ENCODE data around the gene A3GALT2. TPM values are rescaled to one million over a fixed set of nuclear protein-coding genes. Genes with fewer than 3 reads are reported as not detected.

The A3GALT2 gene
- not detected in 2 replicates for total RNA-seq (ENCODE audit: low replicate concordance)

DNA sequence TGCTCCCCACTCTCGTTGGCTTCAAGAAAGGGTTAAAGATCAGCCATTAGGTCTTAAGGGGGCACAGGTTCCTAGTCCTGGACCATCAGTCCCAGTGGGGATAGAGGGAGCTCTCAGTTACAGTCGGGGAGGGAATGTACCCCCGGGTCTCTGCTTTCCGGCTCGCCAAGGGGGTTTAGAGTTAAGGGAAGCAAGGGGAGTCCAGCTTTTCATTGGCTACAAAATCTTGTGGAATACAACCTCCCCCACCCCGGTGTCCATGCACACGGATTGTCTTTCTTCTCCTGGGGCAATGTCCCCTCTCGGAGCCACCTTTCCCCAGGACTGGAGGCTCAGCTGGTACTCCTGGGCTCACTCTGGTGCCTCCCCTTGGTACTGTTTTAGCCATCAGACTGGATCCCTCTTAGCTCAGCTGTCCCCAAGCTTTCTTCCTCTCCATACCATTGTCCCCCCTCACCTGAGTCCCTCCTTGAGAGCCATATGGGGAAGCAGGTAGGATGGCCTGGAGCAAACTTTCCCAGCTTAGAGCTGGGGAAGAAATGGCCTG is at the start of gene A3GALT2:
Gene A3GALT2, minus strand, starts transcription at position 480 of the 547 bp plus-strand sequence. Its CDS starts 0 bp downstream, at position 480.
- Mint-ChIP-seq H3K27ac (no peak within 1 kb of the TSS), H3K9me3 (no peaks in the 10 kb centered on the region)
- peaks cover 12% of the 10 kb centered on the region for H3F3A ChIP-seq (ENCODE audit: low read depth)

DNA sequence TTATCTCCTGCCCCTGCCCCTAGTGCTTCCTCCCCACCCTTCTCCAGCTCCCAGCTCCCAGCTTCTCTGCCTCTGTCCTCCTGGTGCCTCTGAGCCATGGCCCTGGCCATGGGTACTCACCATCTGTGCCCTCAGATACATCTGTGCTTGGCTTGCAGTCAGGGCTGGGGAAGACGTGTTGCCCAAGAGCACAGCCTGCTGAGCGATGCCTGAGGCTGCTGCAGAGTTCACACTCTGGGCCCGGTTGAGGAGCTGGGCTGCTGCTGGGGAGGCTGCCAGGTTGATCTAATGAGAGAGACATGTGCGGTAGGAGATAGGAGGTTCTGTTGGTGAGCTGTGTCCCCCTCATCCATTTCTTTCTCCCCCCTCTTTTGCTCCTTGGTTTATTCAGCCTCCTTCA is 49.4 kb upstream of the A3GALT2 start:
- Histone ChIP-seq H3K79me2 (ENCODE audit: low read depth) (no peaks in the 10 kb centered on the region), H3K36me3 (no peaks in the 10 kb centered on the region), H3F3A (ENCODE audit: low read depth) (peaks cover 2% of the 10 kb centered on the region), H3K27ac (no peak overlapping the region), H3K4me3 (no peak overlapping the region), H3K9me3 (ENCODE audit: low read depth) (no peaks in the 10 kb centered on the region), H3K9ac (no peak overlapping the region), H3K27me3 (peaks cover 10% of the 10 kb centered on the region), H2AFZ (replicated peaks) (no peak overlapping the region), H4K20me1 (ENCODE audit: low read depth) (no peaks in the 10 kb centered on the region), H3K4me2 (no peak overlapping the region), H3K4me1 (peaks cover 21% of the 10 kb centered on the region)
- no peak for DNase-seq (ENCODE audit: low spot score)
- TF ChIP-seq, protein P1, sequence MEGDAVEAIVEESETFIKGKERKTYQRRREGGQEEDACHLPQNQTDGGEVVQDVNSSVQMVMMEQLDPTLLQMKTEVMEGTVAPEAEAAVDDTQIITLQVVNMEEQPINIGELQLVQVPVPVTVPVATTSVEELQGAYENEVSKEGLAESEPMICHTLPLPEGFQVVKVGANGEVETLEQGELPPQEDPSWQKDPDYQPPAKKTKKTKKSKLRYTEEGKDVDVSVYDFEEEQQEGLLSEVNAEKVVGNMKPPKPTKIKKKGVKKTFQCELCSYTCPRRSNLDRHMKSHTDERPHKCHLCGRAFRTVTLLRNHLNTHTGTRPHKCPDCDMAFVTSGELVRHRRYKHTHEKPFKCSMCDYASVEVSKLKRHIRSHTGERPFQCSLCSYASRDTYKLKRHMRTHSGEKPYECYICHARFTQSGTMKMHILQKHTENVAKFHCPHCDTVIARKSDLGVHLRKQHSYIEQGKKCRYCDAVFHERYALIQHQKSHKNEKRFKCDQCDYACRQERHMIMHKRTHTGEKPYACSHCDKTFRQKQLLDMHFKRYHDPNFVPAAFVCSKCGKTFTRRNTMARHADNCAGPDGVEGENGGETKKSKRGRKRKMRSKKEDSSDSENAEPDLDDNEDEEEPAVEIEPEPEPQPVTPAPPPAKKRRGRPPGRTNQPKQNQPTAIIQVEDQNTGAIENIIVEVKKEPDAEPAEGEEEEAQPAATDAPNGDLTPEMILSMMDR (IDR thresholded peaks at IDR 0.05): no peak
- TF ChIP-seq EZH2 (IDR thresholded peaks at IDR 0.05) (no peak), EZH2phosphoT487 (IDR thresholded peaks at IDR 0.05) (no peak)
- no peak overlapping the region for H3K27ac Mint-ChIP-seq
- no peak overlapping the region for H3K4me3 Mint-ChIP-seq
- peaks cover 14% of the 10 kb centered on the region for H3K27me3 Mint-ChIP-seq (ENCODE audit: insufficient read depth, low read depth)
- H3K9me3 Mint-ChIP-seq: no peaks in the 10 kb centered on the region
- peaks cover 47% of the 10 kb centered on the region for H3K4me1 Mint-ChIP-seq
- peaks cover 22% of the 10 kb centered on the region for H3K36me3 Mint-ChIP-seq

More for the DNA sequence above, at the start of gene A3GALT2:
- H3K4me2 ChIP-seq: no peak within 1 kb of the TSS
- no peak within 1 kb of the TSS for H2AFZ ChIP-seq (replicated peaks)
- no peak within 1 kb of the TSS for H3K27ac ChIP-seq
- H4K20me1 ChIP-seq (ENCODE audit: low read depth): peaks cover 2% of the 10 kb centered on the region
- Mint-ChIP-seq H3K4me1 (peaks cover 22% of the 10 kb centered on the region), H3K4me3 (no peak within 1 kb of the TSS), H3K36me3 (peaks cover 17% of the 10 kb centered on the region), H3K27me3 (ENCODE audit: insufficient read depth, low read depth) (peaks cover 8% of the 10 kb centered on the region)
- H3K79me2 ChIP-seq (ENCODE audit: low read depth): no peaks in the 10 kb centered on the region
- H3K4me1 ChIP-seq: peaks cover 7% of the 10 kb centered on the region
- no peaks in the 10 kb centered on the region for H3K27me3 ChIP-seq
- peaks cover under 1% of the 10 kb centered on the region for H3K36me3 ChIP-seq
- H3K9ac ChIP-seq: no peak within 1 kb of the TSS
- no peaks in the 10 kb centered on the region for H3K9me3 ChIP-seq (ENCODE audit: low read depth)
- DNase-seq (ENCODE audit: low spot score): no peak
- TF ChIP-seq EZH2 (IDR thresholded peaks at IDR 0.05) (no peak), EZH2phosphoT487 (IDR thresholded peaks at IDR 0.05) (no peak)
- TF ChIP-seq, protein P1 (IDR thresholded peaks at IDR 0.05): no peak
- H3K4me3 ChIP-seq: no peak within 1 kb of the TSS

DNA sequence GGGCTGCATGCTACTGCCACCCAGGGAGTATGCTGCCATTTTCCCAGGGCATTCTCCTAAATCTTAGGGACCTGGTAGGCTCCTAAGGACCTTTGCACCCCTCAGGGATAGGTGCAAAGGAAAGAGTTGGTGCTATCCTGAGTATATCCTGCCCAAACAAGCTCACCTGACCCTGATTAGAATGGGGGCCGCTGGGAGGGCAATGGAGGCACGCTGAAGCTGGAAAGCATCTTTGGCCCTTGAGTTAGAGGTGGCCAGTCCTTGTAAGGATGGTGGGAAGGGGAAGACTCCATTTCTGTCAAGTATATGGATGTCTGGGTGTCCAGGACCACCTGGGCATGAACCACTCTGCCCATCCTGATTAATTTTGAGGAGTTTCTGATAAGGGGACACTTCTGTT is 48.9 kb upstream of the A3GALT2 start:
- peaks cover 10% of the 10 kb centered on the region for H3K27me3 ChIP-seq
- H3K27ac ChIP-seq: no peak overlapping the region
- DNase-seq (ENCODE audit: low spot score): no peak
- no peak overlapping the region for H3K9ac ChIP-seq
- Mint-ChIP-seq H3K27me3 (ENCODE audit: insufficient read depth, low read depth) (peaks cover 14% of the 10 kb centered on the region), H3K36me3 (peaks cover 20% of the 10 kb centered on the region), H3K9me3 (no peaks in the 10 kb centered on the region), H3K4me1 (peaks cover 52% of the 10 kb centered on the region), H3K4me3 (no peak overlapping the region), H3K27ac (no peak overlapping the region)
- no peak overlapping the region for H3K4me3 ChIP-seq
- H3K9me3 ChIP-seq (ENCODE audit: low read depth): no peaks in the 10 kb centered on the region
- H3K4me1 ChIP-seq: peaks cover 27% of the 10 kb centered on the region
- H3K36me3 ChIP-seq: no peaks in the 10 kb centered on the region
- no peak for TF ChIP-seq EZH2phosphoT487 (IDR thresholded peaks at IDR 0.05)
- no peak for TF ChIP-seq EZH2 (IDR thresholded peaks at IDR 0.05)
- TF ChIP-seq, protein P1 (IDR thresholded peaks at IDR 0.05): no peak
- no peaks in the 10 kb centered on the region for H3K79me2 ChIP-seq (ENCODE audit: low read depth)
- no peaks in the 10 kb centered on the region for H4K20me1 ChIP-seq (ENCODE audit: low read depth)
- no peak overlapping the region for H2AFZ ChIP-seq (replicated peaks)
- peaks cover 8% of the 10 kb centered on the region for H3F3A ChIP-seq (ENCODE audit: low read depth)
- H3K4me2 ChIP-seq: no peak overlapping the region
